LHCN-M2 (cell line): ENCODE measurements around the gene MAP4K3. TPM values are rescaled to one million over a fixed set of nuclear protein-coding genes. Genes with fewer than 3 reads are reported as not detected.
A peak's percentile ranks its signal among the peaks of the same experiment; 100 is the strongest.
"Not testable (repeated sequence)": the region's sequence is repeated elsewhere in the genome, so short reads cannot be mapped to it uniquely, and the experiment has no call there.

Source experiments
- DNase-seq: peaks from one replicate; pipeline ENCODE4 v3.0.0-alpha.2; 2012; ENCODE audit warnings: low read depth
- total RNA-seq: library from RNA; depleted of rRNA; stranded (reverse); fragments of >200 nt; gene quantifications from 2 replicates; pipeline ENCODE4 v1.2.3, GENCODE V29; 2014

MAP4K3 gene
- total RNA-seq, 1 experiment from 2014 or later: 35.0 TPM

GRCh38 chr2:39409697-39410389 lies 27.2 kb downstream of the MAP4K3 start:
- peak; percentile 73 for DNase-seq

- DNase-seq: no peak
These were observed 28.5 kb downstream of the MAP4K3 start for GRCh38 chr2:39408351-39409136.

- no peak for DNase-seq
These were observed 29.4 kb downstream of the MAP4K3 start for GRCh38 chr2:39407516-39408296.

GRCh38 chr2:39405364-39405763 lies 31.7 kb downstream of the MAP4K3 start:
- DNase-seq: no peak

- no peak for DNase-seq
These were observed 33.8 kb downstream of the MAP4K3 start for GRCh38 chr2:39403311-39403710.

GRCh38 chr2:39401319-39401718 lies 35.8 kb downstream of the MAP4K3 start:
- no peak for DNase-seq

GRCh38 chr2:39399570-39399969 lies 37.5 kb downstream of the MAP4K3 start:
- no peak for DNase-seq

GRCh38 chr2:39395313-39395712 lies 41.8 kb downstream of the MAP4K3 start:
- no peak for DNase-seq

GRCh38 chr2:39394516-39394961 lies 42.5 kb downstream of the MAP4K3 start:
- no peak for DNase-seq

- DNase-seq: no peak
These were observed 44.4 kb downstream of the MAP4K3 start for GRCh38 chr2:39392672-39393071.

GRCh38 chr2:39390216-39390615 lies 46.9 kb downstream of the MAP4K3 start:
- DNase-seq: no peak

- no peak for DNase-seq
These were observed 51.0 kb downstream of the MAP4K3 start for GRCh38 chr2:39386064-39386463.

- DNase-seq: no peak
These were observed 51.9 kb downstream of the MAP4K3 start for GRCh38 chr2:39385172-39385571.

GRCh38 chr2:39384071-39384470 lies 53.0 kb downstream of the MAP4K3 start:
- not testable (repeated sequence) for DNase-seq

GRCh38 chr2:39383146-39383545 lies 53.9 kb downstream of the MAP4K3 start:
- DNase-seq: no peak

- DNase-seq: no peak
These were observed 55.4 kb downstream of the MAP4K3 start for GRCh38 chr2:39381653-39382052.

- peak; percentile 43 for DNase-seq
These were observed 56.4 kb downstream of the MAP4K3 start for GRCh38 chr2:39380525-39381150.

GRCh38 chr2:39379643-39380524 lies 57.2 kb downstream of the MAP4K3 start:
- peak; percentile 79 for DNase-seq

GRCh38 chr2:39378968-39379367 lies 58.1 kb downstream of the MAP4K3 start:
- DNase-seq: no peak

- no peak for DNase-seq
These were observed 59.7 kb downstream of the MAP4K3 start for GRCh38 chr2:39377226-39377939.
